Chondrocyte (in vitro differentiated cells): ENCODE measurements around the gene ADAM8. TPM values are rescaled to one million over a fixed set of nuclear protein-coding genes. Genes with fewer than 3 reads are reported as not detected.

Source experiments
- DNase-seq: peaks from one replicate; pipeline ENCODE4 v3.0.0; 2021; ENCODE audit warnings: mixed read lengths, low spot score
- H3K27ac Mint-ChIP-seq: one replicate; pipeline ENCODE4 v1.8.0; 2021; ENCODE audit warnings: mild to moderate bottlenecking, moderate library complexity, mixed read lengths; ENCODE audit not compliant: unreplicated experiment
- H3K27me3 Mint-ChIP-seq: 2 replicates; pipeline ENCODE4 v1.8.0; 2021; ENCODE audit warnings: low read depth, mixed read lengths
- H3K36me3 Mint-ChIP-seq: 2 replicates; pipeline ENCODE4 v1.8.0; 2021; ENCODE audit warnings: low read depth, mixed read lengths
- H3K4me1 Mint-ChIP-seq: 2 replicates; pipeline ENCODE4 v1.8.0; 2021; ENCODE audit warnings: low read depth, mild to moderate bottlenecking, mixed read lengths
- H3K4me3 Mint-ChIP-seq: one replicate; pipeline ENCODE4 v1.8.0; 2021; ENCODE audit warnings: mild to moderate bottlenecking, moderate library complexity, mixed read lengths; ENCODE audit not compliant: unreplicated experiment
- H3K9me3 Mint-ChIP-seq: 2 replicates; pipeline ENCODE4 v1.8.0; 2021; ENCODE audit warnings: low read depth, mixed read lengths
- total RNA-seq: library from RNA; stranded (reverse); gene quantifications from 3 replicates; pipeline ENCODE4 v1.2.1, GENCODE V29; 2021
- TF ChIP-seq, protein P1 (sequence below): fragments of 200-600 bp; sonication (generic); IDR thresholded peaks from 2 replicates; pipeline ENCODE4 v1.5.0; 2021; ENCODE audit warnings: antibody characterized with exemption, mild to moderate bottlenecking, moderate library complexity

Gene ADAM8
- total RNA-seq, 1 donor from 2014 or later = 1.3 TPM

DNA sequence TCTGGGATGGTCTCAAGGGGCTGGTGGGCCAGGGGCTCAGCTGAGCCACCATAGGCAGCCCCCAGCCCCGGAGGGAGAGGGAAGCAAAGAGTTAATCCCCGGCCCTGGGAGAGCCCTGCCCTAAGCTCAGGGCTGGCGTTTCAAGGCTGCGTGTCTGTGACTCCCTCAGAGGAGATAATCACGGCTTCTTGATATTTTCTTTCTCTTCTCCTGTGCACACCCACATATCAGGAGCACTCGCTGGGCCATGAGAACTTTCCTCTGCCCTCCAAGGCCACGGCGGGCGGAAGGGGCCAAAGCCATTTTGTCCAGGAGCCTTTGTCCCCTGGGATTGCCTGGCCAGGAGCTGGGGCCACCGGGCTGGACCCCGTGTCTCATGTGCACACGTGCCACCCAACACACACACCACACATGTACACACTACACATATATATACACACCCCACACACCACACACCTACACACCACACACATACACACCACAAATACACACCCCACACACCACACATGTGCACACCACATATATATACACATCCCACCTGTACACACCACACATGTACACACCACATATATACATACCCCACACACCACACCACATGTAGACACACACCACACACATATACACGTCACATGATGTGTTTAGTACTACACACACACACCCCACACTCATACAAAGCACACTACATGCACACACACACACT is 22.1 kb downstream of the ADAM8 start:
- Mint-ChIP-seq H3K4me1 (peaks cover 7% of the 10 kb centered on the region), H3K27ac (no peak overlapping the region), H3K27me3 (peaks cover 15% of the 10 kb centered on the region), H3K36me3 (no peaks in the 10 kb centered on the region), H3K4me3 (no peak overlapping the region), H3K9me3 (no peaks in the 10 kb centered on the region)
- DNase-seq = no peak
- TF ChIP-seq, protein P1, sequence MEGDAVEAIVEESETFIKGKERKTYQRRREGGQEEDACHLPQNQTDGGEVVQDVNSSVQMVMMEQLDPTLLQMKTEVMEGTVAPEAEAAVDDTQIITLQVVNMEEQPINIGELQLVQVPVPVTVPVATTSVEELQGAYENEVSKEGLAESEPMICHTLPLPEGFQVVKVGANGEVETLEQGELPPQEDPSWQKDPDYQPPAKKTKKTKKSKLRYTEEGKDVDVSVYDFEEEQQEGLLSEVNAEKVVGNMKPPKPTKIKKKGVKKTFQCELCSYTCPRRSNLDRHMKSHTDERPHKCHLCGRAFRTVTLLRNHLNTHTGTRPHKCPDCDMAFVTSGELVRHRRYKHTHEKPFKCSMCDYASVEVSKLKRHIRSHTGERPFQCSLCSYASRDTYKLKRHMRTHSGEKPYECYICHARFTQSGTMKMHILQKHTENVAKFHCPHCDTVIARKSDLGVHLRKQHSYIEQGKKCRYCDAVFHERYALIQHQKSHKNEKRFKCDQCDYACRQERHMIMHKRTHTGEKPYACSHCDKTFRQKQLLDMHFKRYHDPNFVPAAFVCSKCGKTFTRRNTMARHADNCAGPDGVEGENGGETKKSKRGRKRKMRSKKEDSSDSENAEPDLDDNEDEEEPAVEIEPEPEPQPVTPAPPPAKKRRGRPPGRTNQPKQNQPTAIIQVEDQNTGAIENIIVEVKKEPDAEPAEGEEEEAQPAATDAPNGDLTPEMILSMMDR = no peak

DNA sequence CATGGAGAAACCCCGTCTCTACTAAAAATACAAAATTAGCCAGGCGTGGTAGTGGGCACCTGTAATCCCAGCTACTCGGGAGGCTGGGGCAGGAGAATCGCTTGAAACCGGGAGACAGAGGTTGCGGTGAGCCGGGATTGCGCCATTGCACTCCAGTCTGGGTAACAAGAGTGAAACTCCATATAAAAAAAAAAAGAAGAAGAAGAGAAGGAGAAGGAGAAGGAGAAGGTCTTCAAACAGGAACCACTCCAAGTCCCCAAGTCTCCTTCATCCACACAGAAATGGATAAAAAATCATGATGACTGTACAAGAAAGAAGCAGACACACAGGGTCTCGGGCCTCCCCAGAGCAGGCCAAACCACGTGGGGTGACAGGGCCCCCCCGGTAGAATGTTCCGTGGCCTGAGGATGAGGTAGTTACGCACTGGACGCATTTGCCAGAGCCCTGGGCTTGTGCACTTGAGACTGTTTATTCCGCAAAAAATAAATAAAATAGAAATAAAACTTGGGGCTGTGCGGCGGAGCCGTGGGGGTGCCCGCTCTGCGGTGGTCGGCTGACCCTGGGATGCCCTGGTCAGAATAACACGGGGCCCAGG is 23.2 kb downstream of the ADAM8 start:
- TF ChIP-seq, protein P1 = no peak
- DNase-seq = no peak
- Mint-ChIP-seq H3K9me3 (no peaks in the 10 kb centered on the region), H3K36me3 (no peaks in the 10 kb centered on the region), H3K27ac (no peak overlapping the region), H3K4me3 (no peak overlapping the region), H3K4me1 (no peaks in the 10 kb centered on the region), H3K27me3 (peaks cover 18% of the 10 kb centered on the region)

DNA sequence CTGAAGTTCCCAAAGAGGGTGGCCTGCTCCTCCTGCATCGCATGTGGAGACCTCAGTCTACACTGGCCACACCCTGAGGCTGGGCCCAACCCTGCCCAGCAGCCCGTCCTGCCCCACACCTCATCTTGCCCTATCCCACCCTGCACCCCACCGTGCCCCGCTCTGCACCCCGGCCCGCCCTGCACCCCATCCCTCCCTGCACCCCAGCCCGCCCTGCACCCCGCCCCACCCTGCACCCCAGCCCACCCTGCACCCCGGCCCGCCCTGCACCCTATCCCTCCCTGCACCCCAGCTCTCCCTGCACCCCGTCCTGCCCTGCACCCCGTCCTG is 24.5 kb downstream of the ADAM8 start:
- TF ChIP-seq, protein P1 = no peak
- no peaks in the 10 kb centered on the region for H3K9me3 Mint-ChIP-seq
- no peak overlapping the region for H3K4me3 Mint-ChIP-seq
- H3K27me3 Mint-ChIP-seq = peaks cover 19% of the 10 kb centered on the region
- H3K4me1 Mint-ChIP-seq = no peaks in the 10 kb centered on the region
- no peak for DNase-seq
- no peak overlapping the region for H3K27ac Mint-ChIP-seq
- H3K36me3 Mint-ChIP-seq = no peaks in the 10 kb centered on the region

DNA sequence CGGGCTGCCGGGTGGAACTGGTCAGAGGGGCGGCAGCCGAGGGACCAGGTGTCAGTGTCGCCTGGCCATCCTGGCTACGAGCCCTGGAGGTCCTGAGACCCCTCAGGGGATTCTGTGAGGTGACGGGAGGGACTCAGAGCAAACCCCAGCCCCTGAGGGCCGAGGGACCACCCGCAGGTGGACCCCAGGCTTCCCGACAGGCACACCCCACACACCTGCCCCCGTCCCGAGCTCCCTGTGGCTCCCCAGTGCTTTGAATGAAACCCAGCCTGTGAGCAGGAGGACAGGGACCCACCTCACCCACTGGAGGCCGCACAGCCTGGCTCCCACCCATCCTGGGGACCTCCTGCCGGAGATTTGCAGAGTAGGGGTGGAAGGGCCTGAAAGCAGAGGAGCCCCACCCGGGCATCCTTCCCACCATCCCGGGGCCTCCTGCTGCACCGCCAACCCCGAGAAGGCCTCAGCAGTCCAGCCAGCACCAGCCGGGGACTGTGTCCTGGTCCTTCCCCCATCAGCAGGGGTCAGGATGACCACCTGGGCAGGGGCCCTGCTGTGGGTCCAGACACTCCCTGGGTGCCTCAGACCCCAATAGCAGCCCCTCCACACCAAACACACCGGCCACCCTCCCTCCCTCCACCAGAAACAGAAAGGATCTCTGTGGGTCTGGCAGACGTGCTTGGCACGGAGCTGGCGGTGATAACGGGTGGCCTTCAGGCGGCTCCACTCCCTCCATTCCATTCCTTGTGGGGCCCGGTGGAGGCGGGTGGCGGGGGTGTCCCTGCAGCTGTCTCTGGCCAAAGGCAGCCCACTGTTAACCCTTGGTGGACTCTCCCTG is 25.1 kb downstream of the ADAM8 start:
- Mint-ChIP-seq H3K36me3 (no peaks in the 10 kb centered on the region), H3K4me1 (no peaks in the 10 kb centered on the region), H3K27me3 (peaks cover 21% of the 10 kb centered on the region), H3K4me3 (no peak overlapping the region), H3K27ac (no peak overlapping the region), H3K9me3 (no peaks in the 10 kb centered on the region)
- no peak for DNase-seq
- TF ChIP-seq, protein P1 = no peak

DNA sequence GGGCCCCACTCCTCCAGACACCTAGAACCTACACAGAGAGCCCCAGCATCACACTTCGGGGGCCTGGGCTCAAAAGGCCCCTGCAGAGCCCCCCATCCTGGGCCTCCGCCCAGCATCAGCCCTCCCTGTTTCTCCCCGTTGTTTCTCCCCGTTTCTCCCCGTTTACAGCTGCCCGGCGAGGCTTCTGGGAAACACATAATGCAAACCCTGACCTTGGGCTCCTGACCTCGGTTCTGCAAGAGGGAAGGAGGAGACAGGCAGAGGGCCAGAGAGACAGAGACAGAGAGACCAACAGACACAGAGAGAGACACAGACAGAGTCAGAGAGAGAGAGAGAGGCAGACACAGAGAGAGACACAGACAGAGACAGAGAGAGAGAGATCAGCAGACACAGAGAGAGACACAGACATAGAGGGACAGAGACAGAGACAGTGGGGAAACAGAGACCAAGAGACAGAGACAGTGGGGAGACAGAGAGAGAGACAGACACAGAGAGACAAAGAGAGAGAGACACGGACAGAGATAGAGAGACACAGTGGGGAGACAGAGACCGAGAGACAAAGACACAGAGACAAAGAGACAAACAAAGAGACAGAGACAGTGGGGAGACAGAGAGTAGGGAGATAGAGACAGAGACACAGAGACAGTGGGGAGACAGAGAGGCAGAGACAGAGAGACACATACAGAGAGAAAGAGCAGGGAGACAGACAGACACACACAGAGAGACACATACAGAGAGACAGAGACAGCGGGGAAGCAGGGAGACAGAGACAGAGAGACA is 26.5 kb downstream of the ADAM8 start:
- Mint-ChIP-seq H3K36me3 (no peaks in the 10 kb centered on the region), H3K27ac (no peak overlapping the region), H3K4me1 (no peaks in the 10 kb centered on the region)

More for the DNA sequence above, 26.5 kb downstream of the ADAM8 start:
- no peak for DNase-seq
- no peaks in the 10 kb centered on the region for H3K9me3 Mint-ChIP-seq
- TF ChIP-seq, protein P1 = no peak
- H3K27me3 Mint-ChIP-seq = peaks cover 24% of the 10 kb centered on the region
- H3K4me3 Mint-ChIP-seq = no peak overlapping the region
